ENCODE measurements around the gene KCNQ5. TPM values are rescaled to one million over a fixed set of nuclear protein-coding genes. Genes with fewer than 3 reads are reported as not detected.

The KCNQ5 gene
- total and polyA plus RNA-seq, 11 donors, result 0.06 to 0.18 TPM; not detected in 9

GRCh38 chr6:72817208-72817607 lies 195.3 kb downstream of the KCNQ5 start:
- Histone ChIP-seq H3K27me3 (no peaks in the 10 kb centered on the region), H3K9me3 (no peaks in the 10 kb centered on the region), H3K27ac (no peak overlapping the region), H3K4me1 (peaks cover 0 to 4% (median 0%) of the 10 kb centered on the region in 12 donors), H3K36me3 (no peaks in the 10 kb centered on the region), H3K4me3 (no peak overlapping the region)
- ATAC-seq (no peak), DNase-seq (no peak)
- WGBS, 4 donors, result 70 to 77% (median 76%) methylated on average over 2 of the region's 2 CpGs
- no peak for TF ChIP-seq CTCF (IDR thresholded peaks at IDR 0.05)
- TF ChIP-seq POLR2A (IDR thresholded peaks at IDR 0.05), result no peak
- intact Hi-C loops (cut with DNase I), result no loop called here

GRCh38 chr6:72819609-72820008 lies 197.7 kb downstream of the KCNQ5 start:
- 69 to 78% (median 73%) methylated on average over 2 of the region's 2 CpGs for WGBS, 4 donors
- Histone ChIP-seq H3K4me1 (peaks cover 0 to 4% (median 0%) of the 10 kb centered on the region in 12 donors), H3K27ac (no peak overlapping the region), H3K27me3 (no peaks in the 10 kb centered on the region), H3K9me3 (no peaks in the 10 kb centered on the region), H3K4me3 (no peak overlapping the region), H3K36me3 (no peaks in the 10 kb centered on the region)
- no peak for DNase-seq
- TF ChIP-seq POLR2A (IDR thresholded peaks at IDR 0.05) (no peak), CTCF (IDR thresholded peaks at IDR 0.05) (no peak)
- no peak for ATAC-seq
- intact Hi-C loops (cut with DNase I), result no loop called here

- no peaks in the 10 kb centered on the region for H3K27me3 ChIP-seq
- intact Hi-C loops (cut with DNase I), result no loop called here
- no peak for ATAC-seq
Measured at GRCh38 chr6:72820153-72820552, 198.3 kb downstream of the KCNQ5 start.

GRCh38 chr6:72820906-72821305 lies 199.0 kb downstream of the KCNQ5 start:
- peaks cover 0 to 4% (median 0%) of the 10 kb centered on the region in 12 donors for H3K4me1 ChIP-seq
- intact Hi-C loops (cut with DNase I), result no loop called here
- DNase-seq, result no peak
- no peak overlapping the region for H3K4me3 ChIP-seq
- no peaks in the 10 kb centered on the region for H3K9me3 ChIP-seq
- H3K27ac ChIP-seq, result no peak overlapping the region
- no peaks in the 10 kb centered on the region for H3K36me3 ChIP-seq
- WGBS, 4 donors, result 46 to 51% (median 49%) methylated on average over 1 of the region's 1 CpG
- no peaks in the 10 kb centered on the region for H3K27me3 ChIP-seq
- no peak for ATAC-seq
- TF ChIP-seq CTCF (IDR thresholded peaks at IDR 0.05) (no peak), POLR2A (IDR thresholded peaks at IDR 0.05) (no peak)

More at GRCh38 chr6:72820153-72820552, 198.3 kb downstream of the KCNQ5 start:
- WGBS, 4 donors, result 57 to 82% (median 66%) methylated on average over 3 of the region's 3 CpGs
- no peak overlapping the region for H3K27ac ChIP-seq
- DNase-seq, result no peak
- TF ChIP-seq CTCF (IDR thresholded peaks at IDR 0.05), result no peak
- no peak for TF ChIP-seq POLR2A (IDR thresholded peaks at IDR 0.05)
- H3K9me3 ChIP-seq, result no peaks in the 10 kb centered on the region
- no peak overlapping the region for H3K4me3 ChIP-seq
- peaks cover 0 to 4% (median 0%) of the 10 kb centered on the region in 12 donors for H3K4me1 ChIP-seq
- no peaks in the 10 kb centered on the region for H3K36me3 ChIP-seq
